Endothelial cell of umbilical vein (primary cell): ENCODE data around the gene CARHSP1. TPM values are rescaled to one million over a fixed set of nuclear protein-coding genes. Genes with fewer than 3 reads are reported as not detected.

Experiments used
- BruUV-seq: library from RNA; stranded (reverse); fragments of 400-500 nt; replicated peaks from 2 replicates; lab custom pipeline; 2021; lab: Mats Ljungman, UMichigan
- CTCF ChIA-PET: fragments of 300-600, 350-600 bp; sonication (Branson Sonifier 250); formaldehyde crosslinking; loops from one replicate; lab custom pipeline; 2021; ENCODE audit warnings: antibody characterized with exemption, inconsistent platforms; lab: Charles Lee
- POLR2A ChIA-PET: fragments of 300-600, 350-600 bp; sonication (Branson Sonifier 250); formaldehyde crosslinking; loops from one replicate; lab custom pipeline; 2021; ENCODE audit warnings: antibody characterized with exemption, inconsistent platforms; lab: Charles Lee
- DNase-seq: peaks from one replicate; pipeline ENCODE4 v3.0.0-alpha.2; 2011; ENCODE audit warnings: low read depth, low spot score
- FAIRE-seq: peaks from 2 replicates; lab custom pipeline; 2011; peaks lifted over from hg19 to GRCh38; lab: Jason Lieb, UNC
- H2AFZ ChIP-seq: 2 replicates; pipeline ENCODE4 v1.6.0; 2012; ENCODE audit warnings: low read depth, low read length, control low read depth, inconsistent platforms
- H3K27ac ChIP-seq: 2 replicates; pipeline ENCODE4 v1.5.1; 2011; ENCODE audit warnings: low read depth, mild to moderate bottlenecking, control low read depth, low read length, moderate library complexity; ENCODE audit not compliant: insufficient read depth
- H3K27me3 ChIP-seq, 2 experiments: 2 replicates each; pipeline versions ENCODE4 v1.6.0 to v1.6.1; 2011; ENCODE audit warnings: low read length in 2 of 2, mixed read lengths in 1 of 2; ENCODE audit not compliant: control insufficient read depth in 2 of 2, insufficient read depth in 2 of 2
- H3K36me3 ChIP-seq, 2 experiments: 2 replicates in 1 of 2; 3 replicates in 1 of 2; pipeline ENCODE4 v1.5.1; 2011; ENCODE audit warnings: low read length in 2 of 2, mild to moderate bottlenecking in 1 of 2, moderate library complexity in 1 of 2; ENCODE audit not compliant: control insufficient read depth in 2 of 2, insufficient read depth in 2 of 2; ENCODE audit errors: extremely low read depth in 1 of 2
- H3K4me1 ChIP-seq: 3 replicates; pipeline ENCODE4 v1.5.1; 2011; ENCODE audit warnings: mild to moderate bottlenecking, low read length; ENCODE audit not compliant: control insufficient read depth, insufficient read depth; ENCODE audit errors: extremely low read depth
- H3K4me2 ChIP-seq: 2 replicates; pipeline ENCODE4 v1.6.1; 2011; ENCODE audit warnings: low read length, control low read depth, mixed read lengths; ENCODE audit not compliant: insufficient read depth
- H3K4me3 ChIP-seq, 3 experiments: fragments of 200-600 bp in 1 of 3; sonication (generic), shearing (Covaris generic) in 1 of 3; replicated peaks in 1 of 3; 2 replicates each; pipeline ENCODE4 v1.5.1; 2011 to 2016; ENCODE audit warnings: control low read depth in 3 of 3, low read length in 3 of 3, mild to moderate bottlenecking in 2 of 3, inconsistent platforms in 1 of 3, low read depth in 1 of 3, moderate library complexity in 1 of 3; ENCODE audit not compliant: insufficient read depth in 1 of 3
- H3K79me2 ChIP-seq: 2 replicates; pipeline ENCODE4 v1.6.0; 2012; ENCODE audit warnings: low read length, inconsistent platforms; ENCODE audit not compliant: control insufficient read depth, insufficient read depth
- H3K9ac ChIP-seq: replicated peaks from 2 replicates; pipeline ENCODE3; 2011; ENCODE audit warnings: low read length, control low read depth; ENCODE audit not compliant: insufficient read depth; ENCODE audit errors: extremely low read depth
- H3K9me1 ChIP-seq: replicated peaks from 3 replicates; pipeline ENCODE4 v1.6.0; 2011; ENCODE audit warnings: mild to moderate bottlenecking, low read length; ENCODE audit not compliant: control insufficient read depth, insufficient read depth; ENCODE audit errors: extremely low read depth
- H3K9me3 ChIP-seq: replicated peaks from 2 replicates; pipeline ENCODE4 v1.5.1; 2012; ENCODE audit warnings: low read length, inconsistent platforms; ENCODE audit not compliant: control insufficient read depth, insufficient read depth
- H4K20me1 ChIP-seq: replicated peaks from 2 replicates; pipeline ENCODE3; 2011; ENCODE audit warnings: mild to moderate bottlenecking, low read length; ENCODE audit not compliant: control insufficient read depth, insufficient read depth; ENCODE audit errors: extremely low read depth
- CTCF ChIP-seq, 2 donors: IDR thresholded peaks; 1 replicate in 1 of 2; 2 replicates in 1 of 2; pipeline ENCODE4 v1.5.1; 2011; ENCODE audit warnings: low read length in 2 of 2, mild to moderate bottlenecking in 2 of 2, moderate library complexity in 2 of 2, control low read depth in 1 of 2, inconsistent platforms in 1 of 2, low read depth in 1 of 2; ENCODE audit not compliant: insufficient read depth in 1 of 2; ENCODE audit errors: extremely low read depth in 1 of 2
- EZH2 ChIP-seq: IDR thresholded peaks from 2 replicates; pipeline ENCODE4 v1.6.1; 2012; ENCODE audit warnings: borderline replicate concordance, low read depth, mild to moderate bottlenecking, moderate library complexity, low read length, inconsistent platforms; ENCODE audit not compliant: severe bottlenecking
- FOS ChIP-seq: IDR thresholded peaks from 2 replicates; pipeline ENCODE4 v1.6.1; 2011; ENCODE audit warnings: mild to moderate bottlenecking, low read length, moderate library complexity, borderline replicate concordance; ENCODE audit not compliant: insufficient read depth
- GATA2 ChIP-seq: IDR thresholded peaks from 2 replicates; pipeline ENCODE4 v1.7.0; 2011; ENCODE audit warnings: low read depth, mild to moderate bottlenecking, moderate library complexity, mixed read lengths, low read length; ENCODE audit not compliant: insufficient read length, insufficient read depth
- MAX ChIP-seq: IDR thresholded peaks from 2 replicates; pipeline ENCODE4 v1.6.1; 2011; ENCODE audit not compliant: insufficient read depth, insufficient read length
- MYC ChIP-seq: IDR thresholded peaks from one replicate; pipeline ENCODE4 v1.6.1; 2011; ENCODE audit warnings: mild to moderate bottlenecking, low read depth, low read length
- POLR2A ChIP-seq: IDR thresholded peaks from 2 replicates; pipeline ENCODE4 v1.6.1; 2012; ENCODE audit warnings: low read depth, mild to moderate bottlenecking, control low read depth, low read length
- dilution Hi-C: fragments of 300-500 bp; cut with MboI; formaldehyde crosslinking; loops from one replicate; pipeline ENCODE4 v1.15.0; 2019; ENCODE audit warnings: low sequenced_read_pairs; ENCODE audit not compliant: extremely low pct_ligation_motif_present
- intact Hi-C: fragments of 100-400 bp; cut with micrococcal nuclease; formaldehyde crosslinking; loops from one replicate; pipeline ENCODE4 v1.10.0; 2022
- polyA plus RNA-seq, 4 experiments: library from polyadenylated mRNA; depleted of rRNA in 3 of 4; stranded (reverse) in 3 of 4; unstranded in 1 of 4; fragments of >200 nt; gene quantifications; 2 replicates each; pipeline versions ENCODE4 v1.2.1 to v1.2.3, GENCODE V29; 2011 to 2012; ENCODE audit warnings: missing spikeins in 1 of 4
- total RNA-seq: library from RNA; stranded (reverse); gene quantifications from 2 replicates; pipeline ENCODE4 v1.2.3, GENCODE V29; 2021

Gene CARHSP1
- total and polyA plus RNA-seq, 2 donors (not counting 3 experiments of a cell fraction or from before 2014, with no cell fraction given) = 64.9 to 72.5 TPM

- no peaks in the 10 kb centered on the region for H3K9me1 ChIP-seq
- dilution Hi-C loops (no loop called here), intact Hi-C loops (no loop called here)
- H3K9me3 ChIP-seq = no peaks in the 10 kb centered on the region
- H4K20me1 ChIP-seq = no peaks in the 10 kb centered on the region
- no TSS peak for BruUV-seq
- ChIA-PET CTCF (interaction anchor here (0.8 to 1.3 kb wide), 3 partner anchors 11 to 117 kb away, joined by 3 to 6 read pairs (median 3); no protein-coding TSS in a partner anchor), POLR2A (no interaction called here)
- H3K36me3 ChIP-seq = peaks cover 21 to 38% of the 10 kb centered on the region in 2 experiments
- H3K27me3 ChIP-seq = no peaks in the 10 kb centered on the region
- H3K4me1 ChIP-seq = no peaks in the 10 kb centered on the region
- TF ChIP-seq GATA2 (no peak), MYC (no peak), MAX (no peak), CTCF (IDR thresholded peaks at IDR 0.05; ENCODE audit: extremely low read depth in 1 of 2, insufficient read depth in 1 of 2, low read depth in 1 of 2, low read length in 2 of 2) (no peak), EZH2 (no peak), FOS (no peak), POLR2A (no peak)
- DNase-seq = no peak
- H3K4me2 ChIP-seq = no peak overlapping the region
- H3K4me3 ChIP-seq = no peak overlapping the region
- no peak overlapping the region for H3K27ac ChIP-seq
- no peak overlapping the region for H3K9ac ChIP-seq
- no peak overlapping the region for H2AFZ ChIP-seq
- FAIRE-seq = no peak
- no peaks in the 10 kb centered on the region for H3K79me2 ChIP-seq
Observed at GRCh38 chr16:8892101-8892575, 23.3 kb upstream of the CARHSP1 start.
